Measurements from ENCODE around the gene FTO. TPM values are rescaled to one million over a fixed set of nuclear protein-coding genes. Genes with fewer than 3 reads are reported as not detected.
A peak's percentile ranks its signal among the peaks of the same experiment; 100 is the strongest.

Gene FTO
- total RNA-seq, 1 donor from 2014 or later, result 98.6 TPM

- Histone ChIP-seq H3K4me1 (no peaks in the 10 kb centered on the region), H3K9me3 (no peaks in the 10 kb centered on the region), H3K36me3 (no peaks in the 10 kb centered on the region), H3K27ac (no peak overlapping the region), H3K27me3 (ENCODE audit: low read depth) (no peaks in the 10 kb centered on the region), H3K4me3 (no peak overlapping the region)
- intact Hi-C loops (cut with DNase I), result no loop called here
- no peak for ATAC-seq
- TF ChIP-seq CTCF (IDR thresholded peaks at IDR 0.05), result no peak
- no peak for DNase-seq
Observed at GRCh38 chr16:53926209-53926608, 222.3 kb downstream of the FTO start.

DNA sequence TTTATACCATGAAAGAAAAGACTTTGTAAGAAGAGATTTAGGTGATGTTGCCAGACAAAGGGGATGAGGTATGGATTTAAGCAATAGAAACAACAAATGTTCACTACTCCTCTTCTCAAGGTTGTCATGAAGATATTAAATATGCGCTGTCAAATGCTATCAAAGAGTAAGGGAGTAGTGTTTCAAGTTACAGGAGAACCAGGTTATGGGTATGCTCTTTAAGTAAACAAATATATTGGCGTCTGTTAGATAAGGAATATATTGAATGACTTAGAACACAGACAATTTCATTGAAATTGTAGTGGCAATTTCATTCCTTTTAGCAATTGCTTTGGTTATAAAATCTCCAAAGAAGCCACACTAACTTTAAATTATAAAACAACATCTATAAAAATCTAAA is 229.0 kb downstream of the FTO start:
- no peak overlapping the region for H3K4me3 ChIP-seq
- no peaks in the 10 kb centered on the region for H3K27me3 ChIP-seq (ENCODE audit: low read depth)
- ATAC-seq (no peak), DNase-seq (no peak)
- peaks cover 8% of the 10 kb centered on the region for H3K36me3 ChIP-seq
- H3K4me1 ChIP-seq, result no peaks in the 10 kb centered on the region
- intact Hi-C loops (cut with DNase I), result no loop called here
- no peak for TF ChIP-seq CTCF (IDR thresholded peaks at IDR 0.05)
- H3K9me3 ChIP-seq, result no peaks in the 10 kb centered on the region
- H3K27ac ChIP-seq, result no peak overlapping the region

DNA sequence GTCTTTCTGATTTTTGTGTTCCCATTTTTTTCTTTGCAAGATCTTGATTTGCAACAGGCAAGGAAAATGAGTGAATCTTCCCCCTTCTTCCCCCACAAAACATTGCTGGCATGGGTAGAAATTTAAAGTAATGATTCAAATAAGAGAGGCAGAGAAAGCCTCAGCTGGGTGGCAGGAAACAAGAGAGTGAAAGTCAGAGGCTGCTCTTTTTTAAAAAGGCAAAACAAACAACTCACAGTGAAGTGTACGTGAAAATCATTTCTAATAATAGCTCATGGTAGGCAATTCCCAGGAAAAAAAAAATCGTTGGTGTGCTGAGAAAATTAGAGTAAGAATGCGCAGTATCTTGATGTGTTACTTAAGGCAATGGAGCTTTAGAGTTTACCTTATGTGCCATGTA is 229.5 kb downstream of the FTO start:
- Histone ChIP-seq H3K36me3 (peaks cover 8% of the 10 kb centered on the region), H3K4me1 (no peaks in the 10 kb centered on the region), H3K27ac (no peak overlapping the region), H3K4me3 (no peak overlapping the region), H3K9me3 (no peaks in the 10 kb centered on the region), H3K27me3 (ENCODE audit: low read depth) (no peaks in the 10 kb centered on the region)
- TF ChIP-seq CTCF (IDR thresholded peaks at IDR 0.05), result no peak
- intact Hi-C loops (cut with DNase I), result no loop called here
- ATAC-seq (peak in 1 of 2 donors; percentile 76), DNase-seq (no peak)

- intact Hi-C loops (cut with DNase I), result no loop called here
- ATAC-seq (no peak), DNase-seq (no peak)
- Histone ChIP-seq H3K36me3 (peaks cover 8% of the 10 kb centered on the region), H3K27me3 (ENCODE audit: low read depth) (no peaks in the 10 kb centered on the region), H3K27ac (no peak overlapping the region), H3K9me3 (no peaks in the 10 kb centered on the region), H3K4me1 (no peaks in the 10 kb centered on the region), H3K4me3 (no peak overlapping the region)
- no peak for TF ChIP-seq CTCF (IDR thresholded peaks at IDR 0.05)
Observed at GRCh38 chr16:53936052-53936451, 232.1 kb downstream of the FTO start.

DNA sequence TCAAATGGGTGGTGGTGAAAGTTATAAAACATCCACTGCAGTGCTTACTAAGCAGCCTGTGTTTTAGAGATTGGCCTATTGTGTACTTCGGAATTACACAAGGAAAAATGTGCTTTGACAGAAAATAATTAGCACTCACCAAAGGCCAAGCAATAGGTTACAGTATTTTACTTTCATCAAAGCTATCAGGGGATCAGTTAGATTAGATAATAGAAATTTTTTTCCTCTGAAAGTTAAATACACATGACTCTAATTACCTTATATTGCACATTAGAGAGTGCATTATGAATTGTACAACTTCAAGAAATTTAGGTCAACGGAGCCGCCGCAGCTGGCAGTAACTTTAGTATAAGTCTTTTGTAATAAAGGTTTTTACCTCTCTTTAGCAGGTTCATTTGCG is 232.6 kb downstream of the FTO start:
- Histone ChIP-seq H3K4me3 (no peak overlapping the region), H3K27ac (no peak overlapping the region), H3K36me3 (peaks cover 8% of the 10 kb centered on the region), H3K27me3 (ENCODE audit: low read depth) (no peaks in the 10 kb centered on the region), H3K4me1 (no peaks in the 10 kb centered on the region), H3K9me3 (no peaks in the 10 kb centered on the region)
- DNase-seq (no peak), ATAC-seq (no peak)
- no peak for TF ChIP-seq CTCF (IDR thresholded peaks at IDR 0.05)
- intact Hi-C loops (cut with DNase I), result no loop called here

Data from lower lobe of right lung (tissue), 2 donors.